Ovary (tissue), 9 donors: ENCODE measurements around the gene LCN12. TPM values are rescaled to one million over a fixed set of nuclear protein-coding genes. Genes with fewer than 3 reads are reported as not detected.

Experiments used
- DNase-seq, 5 donors: peaks; one replicate each; pipeline ENCODE4 v3.0.0-alpha.2; 2019 to 2020
- H3K27ac ChIP-seq, 2 donors: fragments of 200-600 bp; one replicate each; pipeline versions ENCODE4 v1.5.1 to v1.8.0; 2019 to 2022
- H3K27me3 ChIP-seq: fragments of 200-600 bp; one replicate; pipeline ENCODE4 v1.8.0; 2022
- H3K36me3 ChIP-seq: fragments of 200-600 bp; sonication (generic); one replicate; pipeline ENCODE4 v1.5.1; 2019
- H3K4me1 ChIP-seq: one replicate; pipeline ENCODE4 v1.8.1; 2013; ENCODE audit warnings: mild to moderate bottlenecking, moderate library complexity; ENCODE audit not compliant: insufficient read depth
- H3K4me3 ChIP-seq: fragments of 200-600 bp; sonication (generic); one replicate; pipeline ENCODE4 v1.5.1; 2017
- H3K9me3 ChIP-seq, 2 donors: fragments of 200-600 bp in 1 of 2; sonication (generic) in 1 of 2; one replicate each; pipeline versions ENCODE4 v1.5.1 to v1.8.1; 2013 to 2019; ENCODE audit warnings: mild to moderate bottlenecking in 1 of 2, moderate library complexity in 1 of 2
- CTCF ChIP-seq, 3 donors: fragments of 450-650 bp in 2 of 3; fragments of 200-600 bp in 1 of 3; IDR thresholded peaks; one replicate each; pipeline versions ENCODE4 v1.5.1 to v1.8.0; 2016 to 2022; ENCODE audit warnings: antibody characterized with exemption in 3 of 3, mild to moderate bottlenecking in 1 of 3
- EP300 ChIP-seq: sonication (generic); formaldehyde crosslinking; IDR thresholded peaks from one replicate; pipeline ENCODE4 v1.6.1; 2017; ENCODE audit warnings: antibody characterized with exemption
- POLR2A ChIP-seq: fragments of 450-650 bp; IDR thresholded peaks from one replicate; pipeline ENCODE4 v1.6.1; 2017; ENCODE audit warnings: antibody characterized with exemption, mild to moderate bottlenecking, moderate library complexity
- WGBS, 3 donors: extraction: QIAGEN DNeasy Blood & Tissue Kit in 1 of 3; methylation state at CpG; one replicate each; pipeline versions ENCODE4 v1.1.5 to v1.1.7; 2013 to 2017; 5-methylcytosine and 5-hydroxymethylcytosine counted together
- intact Hi-C, 4 donors: fragments of 100-400 bp; cut with DNase I; formaldehyde crosslinking; loops; one replicate each; pipeline versions ENCODE4 v1.11.0 to v1.15.1; 2022 to 2023
- polyA plus RNA-seq, 2 donors: library from polyadenylated mRNA; stranded (reverse); fragments of 200-250 nt in 1 of 2; fragments of 350-450 nt in 1 of 2; fragmentation: Illumina TruSeq in 1 of 2; extraction: RNeasy Lipid Tissue Mini Kit (QIAGEN cat#74804) in 1 of 2; gene quantifications; one replicate each; pipeline ENCODE4 v1.2.3, GENCODE V29; 2013 to 2014
- total RNA-seq, 7 donors: library from RNA; depleted of rRNA in 2 of 7; stranded (reverse); fragments of >200 nt in 2 of 7; fragmentation: NEBNext Ultra II Directional in 3 of 7; extraction: Animal tissue kit (Norgen Biotek cat#: 25700) in 3 of 7; gene quantifications; one replicate each; pipeline versions ENCODE4 v1.1.0 to v1.2.4, GENCODE V29; 2016 to 2023
- donor health status: DM: no; HTN: no; CAD: no; lungs with moderate emphysema.
- donor health status: DM: no; HTN: no; CAD: no.
- donor health status: Bipolar disorder and iron deficiency.
- donor health status: DM: yes; HTN: yes; CAD: no.
- donor health status: DM: no; HTN: no; CAD: no.
- donor health status: DM: yes; HTN: yes; CAD: no.

The LCN12 gene
- total and polyA plus RNA-seq, 9 donors = 1.1 to 40.9 (median 13.4) TPM

DNA sequence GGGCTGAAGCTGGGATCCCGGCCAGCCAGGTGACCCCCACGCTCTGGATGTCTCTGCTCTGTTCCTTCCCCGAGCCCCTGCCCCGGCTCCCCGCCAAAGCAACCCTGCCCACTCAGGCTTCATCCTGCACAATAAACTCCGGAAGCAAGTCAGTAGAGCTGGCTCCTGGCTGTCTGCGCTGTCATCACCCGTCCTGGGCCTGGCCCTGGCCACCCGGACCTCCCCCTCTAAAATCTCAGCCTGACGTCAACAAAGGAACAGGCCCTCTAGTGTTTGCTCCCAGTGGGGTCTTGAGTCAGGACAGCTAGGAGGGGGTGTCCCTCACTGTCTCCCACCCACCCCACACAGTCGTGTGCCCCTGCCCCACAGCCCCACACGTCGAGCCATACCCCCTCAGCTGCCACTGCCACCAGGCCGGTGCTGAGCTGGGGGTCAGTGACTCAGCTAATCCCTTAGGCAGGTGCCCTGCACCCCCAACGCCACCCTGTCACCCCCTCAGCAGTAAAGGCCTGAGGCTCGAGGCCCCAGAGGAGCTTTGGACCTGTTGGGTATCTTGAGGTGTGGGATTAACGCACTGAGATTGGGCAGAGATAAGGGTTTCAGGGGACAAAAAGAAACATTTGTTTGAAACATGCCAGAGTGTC lies 29.6 kb downstream of the LCN12 start:
- peaks cover 6% of the 10 kb centered on the region for H3K4me1 ChIP-seq
- DNase-seq = no peak
- H3K4me3 ChIP-seq = no peak overlapping the region
- no peaks in the 10 kb centered on the region for H3K36me3 ChIP-seq
- WGBS, 3 donors = 54 to 71% (median 63%) methylated on average over 14 to 17 of the region's 17 CpGs
- no peaks in the 10 kb centered on the region for H3K27me3 ChIP-seq
- no peak overlapping the region for H3K27ac ChIP-seq
- H3K9me3 ChIP-seq = no peaks in the 10 kb centered on the region
- TF ChIP-seq EP300 = no peak
- TF ChIP-seq POLR2A = no peak
- no peak for TF ChIP-seq CTCF (IDR thresholded peaks at IDR 0.05)
- intact Hi-C loops = no loop called here

DNA sequence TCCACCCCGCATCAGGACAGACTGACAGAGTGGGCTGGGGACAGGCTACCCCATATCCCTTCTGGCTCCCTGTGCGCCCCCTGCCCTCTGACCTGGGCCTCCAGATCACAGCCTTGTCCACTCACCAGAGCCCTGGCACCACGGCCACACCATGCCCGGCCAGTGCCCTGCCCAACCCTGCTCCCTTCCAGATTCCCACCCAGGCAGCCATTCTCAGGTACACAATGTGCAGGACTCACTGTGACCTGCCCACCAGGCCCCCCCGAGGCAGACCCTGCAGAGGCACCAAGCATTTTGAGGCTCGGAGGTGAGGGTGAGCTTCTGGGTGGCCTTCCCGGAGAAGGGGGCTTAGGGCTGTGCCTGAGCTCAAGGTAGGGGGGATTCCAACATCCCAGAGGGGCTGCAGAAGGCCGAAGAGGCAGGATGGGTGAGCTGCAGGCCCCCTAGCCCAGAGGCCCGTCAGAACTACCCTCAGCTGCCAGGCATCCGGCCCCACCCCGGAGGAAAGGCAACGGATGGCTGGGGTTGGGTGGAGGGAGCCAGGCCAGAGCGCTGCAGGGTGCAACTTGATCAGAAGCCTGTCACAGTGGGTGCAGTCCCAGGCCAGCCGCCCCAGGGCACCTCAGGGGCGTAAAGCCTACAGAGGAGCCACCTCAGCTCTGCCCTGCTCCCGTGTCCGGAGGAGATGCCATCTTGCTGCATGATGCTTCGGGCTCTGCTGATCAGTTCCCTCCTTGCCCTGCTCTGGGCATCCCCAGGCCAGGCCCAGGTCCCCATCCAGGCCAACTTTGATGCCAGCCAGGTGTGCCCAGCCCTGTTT lies 30.4 kb downstream of the LCN12 start, which contains the start of gene LCNL1:
Gene LCNL1, plus strand, starts transcription at position 762 of the 820 bp plus-strand sequence. CDS start 594 bp downstream, outside the sequence.
- H3K27me3 ChIP-seq = no peaks in the 10 kb centered on the region
- 82 to 90% (median 86%) methylated on average over 16 to 18 of the region's 18 CpGs for WGBS, 3 donors
- H3K9me3 ChIP-seq = no peaks in the 10 kb centered on the region
- no peak within 1 kb of the TSS for H3K27ac ChIP-seq
- TF ChIP-seq POLR2A (no peak), EP300 (no peak), CTCF (IDR thresholded peaks at IDR 0.05) (no peak)
- H3K4me1 ChIP-seq = peaks cover 6% of the 10 kb centered on the region
- H3K4me3 ChIP-seq = no peak within 1 kb of the TSS
- no peaks in the 10 kb centered on the region for H3K36me3 ChIP-seq
- DNase-seq = no peak
- intact Hi-C loops = no loop called here

DNA sequence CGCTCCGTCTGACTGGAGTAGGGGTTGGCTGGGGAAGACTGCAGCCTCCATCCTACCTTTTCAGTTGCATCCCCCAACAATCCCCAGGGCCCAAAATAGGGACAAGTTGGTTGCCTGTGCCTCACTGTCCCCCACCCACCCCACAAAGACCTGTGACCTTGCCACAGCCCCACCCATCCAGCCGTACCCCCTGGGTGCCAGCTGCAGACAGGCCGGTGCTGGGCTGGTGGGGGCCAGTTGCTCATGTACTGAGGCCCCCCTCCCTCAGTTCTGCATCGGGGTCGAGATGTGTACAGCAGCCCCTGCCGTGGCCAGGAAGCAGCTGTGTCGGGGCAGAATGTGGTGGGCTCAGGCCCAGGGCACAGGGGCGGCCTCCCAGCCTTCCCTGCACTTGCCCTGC lies 31.1 kb downstream of the LCN12 start:
- TF ChIP-seq CTCF (IDR thresholded peaks at IDR 0.05) (no peak), EP300 (no peak), POLR2A (no peak)
- H3K4me3 ChIP-seq = no peak overlapping the region
- 79 to 86% (median 85%) methylated on average over 7 to 9 of the region's 9 CpGs for WGBS, 3 donors
- peaks cover under 1% of the 10 kb centered on the region for H3K4me1 ChIP-seq
- H3K36me3 ChIP-seq = no peaks in the 10 kb centered on the region
- H3K27ac ChIP-seq = no peak overlapping the region
- H3K27me3 ChIP-seq = no peaks in the 10 kb centered on the region
- no peak for DNase-seq
- no peaks in the 10 kb centered on the region for H3K9me3 ChIP-seq
- intact Hi-C loops = no loop called here

- H3K27me3 ChIP-seq = no peaks in the 10 kb centered on the region
- intact Hi-C loops = no loop called here
- no peaks in the 10 kb centered on the region for H3K36me3 ChIP-seq
- TF ChIP-seq CTCF (IDR thresholded peaks at IDR 0.05) (no peak), EP300 (no peak), POLR2A (no peak)
- H3K4me1 ChIP-seq = no peaks in the 10 kb centered on the region
- no peak overlapping the region for H3K4me3 ChIP-seq
- no peak for DNase-seq
- H3K9me3 ChIP-seq = no peaks in the 10 kb centered on the region
- no peak overlapping the region for H3K27ac ChIP-seq
- 79 to 84% (median 83%) methylated on average over 11 of the region's 11 CpGs for WGBS, 3 donors
These were observed 31.7 kb downstream of the LCN12 start for GRCh38 chr9:136983656-136984314.
